ENCODE results near the gene MGAT5.

Gene MGAT5

GRCh38 chr2:134413912-134414311 is 160.0 kb downstream of the MGAT5 start:
- H3K4me2 ChIP-seq (ENCODE audit: low read length), result no peak overlapping the region
- H3K79me2 ChIP-seq (ENCODE audit: insufficient read depth, low read length), result no peaks in the 10 kb centered on the region
- H3K36me3 ChIP-seq (ENCODE audit: insufficient read depth, low read length), result peaks cover 65% of the 10 kb centered on the region
- H3K27ac ChIP-seq (ENCODE audit: low read depth, low read length, poor library complexity, severe bottlenecking), result no peak overlapping the region
- no peaks in the 10 kb centered on the region for H3K9me3 ChIP-seq (ENCODE audit: low read length)
- H3K27me3 ChIP-seq (ENCODE audit: insufficient read depth, low read length), result no peaks in the 10 kb centered on the region
- H4K20me1 ChIP-seq (ENCODE audit: insufficient read depth, low read length), result no peaks in the 10 kb centered on the region
- TF ChIP-seq EZH2 (IDR thresholded peaks at IDR 0.05; ENCODE audit: borderline replicate concordance, low read length), result no peak
- no peak for TF ChIP-seq CTCF (IDR thresholded peaks at IDR 0.05; ENCODE audit: low read length)
- no peaks in the 10 kb centered on the region for H3K9me2 ChIP-seq (ENCODE audit: low read depth, low read length)
- H3K9ac ChIP-seq (ENCODE audit: low read length), result no peak overlapping the region
- no peak overlapping the region for H2AFZ ChIP-seq (ENCODE audit: low read length)
- no peak overlapping the region for H3K4me3 ChIP-seq (ENCODE audit: low read depth, low read length, poor library complexity, severe bottlenecking)
- no peaks in the 10 kb centered on the region; the same call in 1 of the 2 replicates for H3F3A ChIP-seq (ENCODE audit: insufficient read depth, low read length)
- H3K4me1 ChIP-seq (ENCODE audit: insufficient read depth, low read length, severe bottlenecking), result peaks cover 39% of the 10 kb centered on the region

GRCh38 chr2:134416018-134416417 is 162.1 kb downstream of the MGAT5 start:
- no peaks in the 10 kb centered on the region for H3K79me2 ChIP-seq (ENCODE audit: insufficient read depth, low read length)
- H4K20me1 ChIP-seq (ENCODE audit: insufficient read depth, low read length), result no peaks in the 10 kb centered on the region
- H3K27me3 ChIP-seq (ENCODE audit: insufficient read depth, low read length), result no peaks in the 10 kb centered on the region
- no peak overlapping the region for H3K9ac ChIP-seq (ENCODE audit: low read length)
- TF ChIP-seq EZH2 (IDR thresholded peaks at IDR 0.05; ENCODE audit: borderline replicate concordance, low read length) (no peak), CTCF (IDR thresholded peaks at IDR 0.05; ENCODE audit: low read length) (no peak)
- no peak overlapping the region for H3K4me3 ChIP-seq (ENCODE audit: low read depth, low read length, poor library complexity, severe bottlenecking)
- H3K9me2 ChIP-seq (ENCODE audit: low read depth, low read length), result no peaks in the 10 kb centered on the region
- H3K27ac ChIP-seq (ENCODE audit: low read depth, low read length, poor library complexity, severe bottlenecking), result no peak overlapping the region
- no peak overlapping the region for H3K4me2 ChIP-seq (ENCODE audit: low read length)
- H3F3A ChIP-seq (ENCODE audit: insufficient read depth, low read length), result no peaks in the 10 kb centered on the region; the same call in 1 of the 2 replicates
- no peaks in the 10 kb centered on the region for H3K9me3 ChIP-seq (ENCODE audit: low read length)
- no peak overlapping the region for H2AFZ ChIP-seq (ENCODE audit: low read length)
- peaks cover 18% of the 10 kb centered on the region for H3K4me1 ChIP-seq (ENCODE audit: insufficient read depth, low read length, severe bottlenecking)
- H3K36me3 ChIP-seq (ENCODE audit: insufficient read depth, low read length), result peaks cover 74% of the 10 kb centered on the region

- Histone ChIP-seq H4K20me1 (ENCODE audit: insufficient read depth, low read length) (no peaks in the 10 kb centered on the region), H2AFZ (ENCODE audit: low read length) (no peak overlapping the region), H3K79me2 (ENCODE audit: insufficient read depth, low read length) (no peaks in the 10 kb centered on the region), H3K4me1 (ENCODE audit: insufficient read depth, low read length, severe bottlenecking) (peaks cover 12% of the 10 kb centered on the region), H3K4me3 (ENCODE audit: low read depth, low read length, poor library complexity, severe bottlenecking) (no peak overlapping the region), H3K27me3 (ENCODE audit: insufficient read depth, low read length) (no peaks in the 10 kb centered on the region), H3K9me2 (ENCODE audit: low read depth, low read length) (no peaks in the 10 kb centered on the region), H3K4me2 (ENCODE audit: low read length) (no peak overlapping the region), H3K36me3 (ENCODE audit: insufficient read depth, low read length) (peaks cover 77% of the 10 kb centered on the region), H3K9me3 (ENCODE audit: low read length) (no peaks in the 10 kb centered on the region), H3K9ac (ENCODE audit: low read length) (no peak overlapping the region), H3F3A (ENCODE audit: insufficient read depth, low read length) (no peaks in the 10 kb centered on the region), H3K27ac (ENCODE audit: low read depth, low read length, poor library complexity, severe bottlenecking) (no peak overlapping the region)
- TF ChIP-seq CTCF (IDR thresholded peaks at IDR 0.05; ENCODE audit: low read length) (no peak), EZH2 (IDR thresholded peaks at IDR 0.05; ENCODE audit: borderline replicate concordance, low read length) (no peak)
Observed at GRCh38 chr2:134416637-134417036, 162.8 kb downstream of the MGAT5 start.
